HG02981 (cell line): Measurements from ENCODE around the gene PREX1.

ENCODE experiments used
- ATAC-seq: cut with Tn5 transposase; IDR thresholded peaks from one replicate; pipeline ENCODE4 v1.9.1; 2021; ENCODE audit warnings: mild to moderate bottlenecking, moderate library complexity; ENCODE audit not compliant: unreplicated experiment

Gene PREX1

GRCh38 chr20:48797275-48797825, 30.4 kb downstream of the PREX1 start:
- ATAC-seq = no peak

- no peak for ATAC-seq
These were observed 32.1 kb downstream of the PREX1 start for GRCh38 chr20:48795732-48796131.

GRCh38 chr20:48794816-48795457, 32.9 kb downstream of the PREX1 start:
- no peak for ATAC-seq

GRCh38 chr20:48794360-48794759, 33.4 kb downstream of the PREX1 start:
- no peak for ATAC-seq

- no peak for ATAC-seq
These were observed 34.0 kb downstream of the PREX1 start for GRCh38 chr20:48793776-48794175.

- no peak for ATAC-seq
These were observed 36.1 kb downstream of the PREX1 start for GRCh38 chr20:48791666-48792071.

GRCh38 chr20:48791014-48791413, 36.8 kb downstream of the PREX1 start:
- no peak for ATAC-seq

GRCh38 chr20:48790473-48791003, 37.3 kb downstream of the PREX1 start:
- ATAC-seq = no peak

- ATAC-seq = no peak
These were observed 37.9 kb downstream of the PREX1 start for GRCh38 chr20:48789781-48790472.

- ATAC-seq = no peak
These were observed 38.6 kb downstream of the PREX1 start for GRCh38 chr20:48789185-48789668.

- peak; percentile 50 for ATAC-seq
These were observed 39.2 kb downstream of the PREX1 start for GRCh38 chr20:48788486-48789072.

GRCh38 chr20:48787861-48788375, 39.9 kb downstream of the PREX1 start:
- peak; percentile 7 for ATAC-seq

- ATAC-seq = no peak
These were observed 40.7 kb downstream of the PREX1 start for GRCh38 chr20:48786951-48787705.

GRCh38 chr20:48785801-48786200, 42.0 kb downstream of the PREX1 start:
- no peak for ATAC-seq

- ATAC-seq = no peak
These were observed 42.5 kb downstream of the PREX1 start for GRCh38 chr20:48785256-48785655.

- ATAC-seq = no peak
These were observed 43.5 kb downstream of the PREX1 start for GRCh38 chr20:48784273-48784641.

- no peak for ATAC-seq
These were observed 44.1 kb downstream of the PREX1 start for GRCh38 chr20:48783533-48784272.

- ATAC-seq = no peak
These were observed 44.9 kb downstream of the PREX1 start for GRCh38 chr20:48782901-48783308.

- ATAC-seq = no peak
These were observed 45.7 kb downstream of the PREX1 start for GRCh38 chr20:48782053-48782452.

- no peak for ATAC-seq
These were observed 46.2 kb downstream of the PREX1 start for GRCh38 chr20:48781634-48782033.
